Hepatocyte (in vitro differentiated cells): Measurements from ENCODE around the gene FMOD.

Experiments
- CTCF ChIP-seq: fragments of 200-600 bp; sonication (generic); IDR thresholded peaks from 2 replicates; pipeline ENCODE4 v1.5.1; 2016; ENCODE audit warnings: antibody characterized with exemption, mild to moderate bottlenecking; ENCODE audit not compliant: poor library complexity
- EZH2 ChIP-seq: fragments of 200-600 bp; sonication (generic); IDR thresholded peaks from 2 replicates; pipeline ENCODE4 v1.6.1; 2016; ENCODE audit warnings: antibody characterized with exemption, mild to moderate bottlenecking, borderline replicate concordance

- TF ChIP-seq CTCF, result no peak
- TF ChIP-seq EZH2, result no peak
Measured at GRCh38 chr1:203311368-203312301, 39.3 kb downstream of the FMOD start.
